ENCODE data around the gene PDGFD. TPM values are rescaled to one million over a fixed set of nuclear protein-coding genes. Genes with fewer than 3 reads are reported as not detected.

The PDGFD gene
- total RNA-seq, 4 donors from 2014 or later, result 4.4 to 26.4 (median 13.1) TPM

GRCh38 chr11:104148074-104148473 lies 15.9 kb downstream of the PDGFD start:
- H3K4me1 ChIP-seq, result no peaks in the 10 kb centered on the region
- H3K9me3 ChIP-seq, result no peaks in the 10 kb centered on the region
- H3K4me3 ChIP-seq, result no peak overlapping the region
- H3K36me3 ChIP-seq, result no peaks in the 10 kb centered on the region
- H3K27ac ChIP-seq, result no peak overlapping the region
- no peaks in the 10 kb centered on the region for H3K27me3 ChIP-seq
- TF ChIP-seq POLR2AphosphoS5 (IDR thresholded peaks at IDR 0.05) (no peak), CTCF (IDR thresholded peaks at IDR 0.05) (no peak), POLR2A (IDR thresholded peaks at IDR 0.05) (no peak), EP300 (IDR thresholded peaks at IDR 0.05) (no peak)
- 58 to 90% methylated on average over 2 of the region's 2 CpGs for WGBS, 2 donors (ENCODE audit: low coverage in 1 of 2)
- ATAC-seq, result no peak

- 84 to 100% methylated on average over 1 to 3 of the region's 3 CpGs for WGBS, 2 donors (ENCODE audit: low coverage in 1 of 2)
- Histone ChIP-seq H3K9me3 (no peaks in the 10 kb centered on the region), H3K4me1 (no peaks in the 10 kb centered on the region), H3K27me3 (no peaks in the 10 kb centered on the region), H3K27ac (no peak overlapping the region), H3K4me3 (no peak overlapping the region), H3K36me3 (no peaks in the 10 kb centered on the region)
- ATAC-seq, result no peak
- TF ChIP-seq POLR2AphosphoS5 (IDR thresholded peaks at IDR 0.05) (no peak), EP300 (IDR thresholded peaks at IDR 0.05) (no peak), CTCF (IDR thresholded peaks at IDR 0.05) (no peak), POLR2A (IDR thresholded peaks at IDR 0.05) (no peak)
Observed at GRCh38 chr11:104146943-104147342, 17.0 kb downstream of the PDGFD start.

GRCh38 chr11:104146421-104146820 lies 17.5 kb downstream of the PDGFD start:
- Histone ChIP-seq H3K9me3 (no peaks in the 10 kb centered on the region), H3K27ac (no peak overlapping the region), H3K36me3 (no peaks in the 10 kb centered on the region), H3K4me1 (no peaks in the 10 kb centered on the region), H3K4me3 (no peak overlapping the region), H3K27me3 (no peaks in the 10 kb centered on the region)
- TF ChIP-seq EP300 (IDR thresholded peaks at IDR 0.05), result no peak
- TF ChIP-seq POLR2AphosphoS5 (IDR thresholded peaks at IDR 0.05), result no peak
- TF ChIP-seq CTCF (IDR thresholded peaks at IDR 0.05), result no peak
- TF ChIP-seq POLR2A (IDR thresholded peaks at IDR 0.05), result no peak
- ATAC-seq, result no peak
- WGBS, 2 donors (ENCODE audit: low coverage in 1 of 2), result 74 to 86% methylated on average over 3 of the region's 3 CpGs

- no peaks in the 10 kb centered on the region for H3K9me3 ChIP-seq
Observed at GRCh38 chr11:104145062-104145461, 18.9 kb downstream of the PDGFD start.

More at GRCh38 chr11:104145062-104145461, 18.9 kb downstream of the PDGFD start:
- Histone ChIP-seq H3K4me1 (no peaks in the 10 kb centered on the region), H3K36me3 (no peaks in the 10 kb centered on the region), H3K4me3 (no peak overlapping the region), H3K27ac (no peak overlapping the region), H3K27me3 (no peaks in the 10 kb centered on the region)
- 87 to 92% methylated on average over 3 of the region's 3 CpGs for WGBS, 2 donors (ENCODE audit: low coverage in 1 of 2)
- no peak for ATAC-seq
- no peak for TF ChIP-seq EP300 (IDR thresholded peaks at IDR 0.05)
- TF ChIP-seq POLR2AphosphoS5 (IDR thresholded peaks at IDR 0.05), result no peak
- TF ChIP-seq CTCF (IDR thresholded peaks at IDR 0.05), result no peak
- TF ChIP-seq POLR2A (IDR thresholded peaks at IDR 0.05), result no peak
